Sigmoid colon (tissue), 7 donors: ENCODE measurements around the gene KAZN. TPM values are rescaled to one million over a fixed set of nuclear protein-coding genes. Genes with fewer than 3 reads are reported as not detected.
A peak's percentile ranks its signal among the peaks of the same experiment; 100 is the strongest.

Experiments
- DNase-seq: peaks from one replicate; pipeline ENCODE4 v3.0.0-alpha.2; 2019
- H3K27ac ChIP-seq, 4 donors: fragments of 200-600 bp; sonication (generic); one replicate each; pipeline ENCODE4 v1.5.1; 2016 to 2019; ENCODE audit warnings: mild to moderate bottlenecking in 1 of 4
- H3K27me3 ChIP-seq, 3 donors: fragments of 200-600 bp; sonication (generic); one replicate each; pipeline ENCODE4 v1.5.1; 2019; ENCODE audit warnings: mild to moderate bottlenecking in 1 of 3
- H3K36me3 ChIP-seq, 4 donors: fragments of 200-600 bp; sonication (generic); one replicate each; pipeline ENCODE4 v1.5.1; 2016 to 2019
- H3K4me1 ChIP-seq, 4 donors: fragments of 200-600 bp; sonication (generic); one replicate each; pipeline ENCODE4 v1.5.1; 2017 to 2019
- H3K4me3 ChIP-seq, 4 donors: fragments of 200-600 bp; sonication (generic); one replicate each; pipeline ENCODE4 v1.5.1; 2017 to 2019; ENCODE audit warnings: mild to moderate bottlenecking in 2 of 4, moderate library complexity in 1 of 4
- H3K9me3 ChIP-seq, 4 donors: fragments of 200-600 bp in 3 of 4; sonication (generic) in 3 of 4; one replicate each; pipeline versions ENCODE4 v1.5.1 to v1.6.1; 2013 to 2019
- CTCF ChIP-seq, 4 experiments: fragments of 450-650 bp in 3 of 4; fragments of 200-600 bp in 1 of 4; IDR thresholded peaks; one replicate each; pipeline ENCODE4 v1.5.1; 2016 to 2019; ENCODE audit warnings: antibody characterized with exemption in 4 of 4, mild to moderate bottlenecking in 3 of 4, moderate library complexity in 2 of 4
- EP300 ChIP-seq, 4 donors: sonication (generic); formaldehyde crosslinking; IDR thresholded peaks; one replicate each; pipeline ENCODE4 v1.6.1; 2017; ENCODE audit warnings: antibody characterized with exemption in 4 of 4
- POLR2A ChIP-seq, 2 donors: fragments of 450-650 bp; IDR thresholded peaks; one replicate each; pipeline ENCODE4 v1.6.1; 2016; ENCODE audit warnings: antibody characterized with exemption in 2 of 2, mild to moderate bottlenecking in 2 of 2, moderate library complexity in 2 of 2
- POLR2AphosphoS5 ChIP-seq, 4 donors: sonication (generic); formaldehyde crosslinking; IDR thresholded peaks; one replicate each; pipeline ENCODE4 v1.6.1; 2017; ENCODE audit warnings: antibody characterized with exemption in 4 of 4
- WGBS, 2 donors: extraction: QIAGEN DNeasy Blood & Tissue Kit; methylation state at CpG; one replicate each; pipeline ENCODE4 v1.1.7; 2013; 5-methylcytosine and 5-hydroxymethylcytosine counted together
- intact Hi-C: fragments of 100-400 bp; cut with DNase I; formaldehyde crosslinking; loops from one replicate; pipeline ENCODE4 v1.15.1; 2023
- polyA plus RNA-seq, 3 donors: library from polyadenylated mRNA; stranded (reverse); fragments of 200-250 nt; gene quantifications; one replicate each; pipeline ENCODE4 v1.2.3, GENCODE V29; 2013
- total RNA-seq, 4 donors: library from RNA; depleted of rRNA; stranded (reverse); fragments of >200 nt; gene quantifications; one replicate each; pipeline ENCODE4 v1.1.0, GENCODE V29; 2016
- donor health status: healthy with polysubstance abuse.
- donor health status: Bipolar disorder and iron deficiency.
- donor health status: healthy.

The KAZN gene
- 10 to 100 TPM in 1 of 4 donors, 1 to 10 TPM in 3; 3.5 to 11.4 (median 5.8) TPM for total RNA-seq
- 1 to 10 TPM; 2.5 to 5.6 (median 4.2) TPM for polyA plus RNA-seq

DNA sequence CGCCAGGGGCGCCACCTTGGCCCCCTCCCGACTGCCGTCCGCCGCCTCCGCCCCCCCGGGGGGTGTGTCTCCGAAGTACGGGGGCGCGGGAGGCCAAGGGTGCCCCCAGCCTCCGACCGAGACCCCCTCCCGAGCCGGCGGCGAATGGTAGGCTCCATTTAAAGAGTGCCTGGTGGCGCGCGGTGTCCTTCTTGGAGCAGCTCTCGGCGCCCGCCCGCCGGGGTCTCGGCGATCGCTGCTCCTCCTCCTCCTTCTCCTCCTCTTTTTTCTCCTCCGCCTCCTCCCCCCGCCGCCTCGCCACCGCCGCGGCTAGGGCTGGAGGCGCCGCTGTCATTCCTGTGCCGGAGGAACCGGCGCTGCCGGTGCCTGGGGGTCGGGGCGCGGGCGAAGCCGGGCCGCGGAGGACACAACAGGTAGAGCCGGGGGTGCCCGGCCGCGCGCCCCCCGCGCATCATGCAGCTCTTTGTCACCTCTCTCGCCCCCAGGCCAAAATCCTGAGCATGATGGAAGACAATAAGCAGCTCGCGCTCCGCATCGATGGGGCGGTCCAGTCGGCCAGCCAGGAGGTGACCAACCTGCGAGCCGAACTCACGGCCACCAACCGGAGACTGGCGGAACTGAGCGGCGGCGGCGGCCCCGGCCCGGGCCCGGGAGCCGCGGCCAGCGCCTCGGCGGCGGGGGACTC lies at the start of gene KAZN:
Gene KAZN, plus strand, starts transcription at position 188 of the 685 bp plus-strand sequence.
- peaks cover 0 to 23% (median 19%) of the 10 kb centered on the region in 4 donors for H3K4me1 ChIP-seq
- no peaks in the 10 kb centered on the region for H3K36me3 ChIP-seq
- 1% methylated on average over 81 of the region's 81 CpGs for WGBS, 2 donors
- H3K9me3 ChIP-seq: no peaks in the 10 kb centered on the region
- DNase-seq: peak; percentile 74
- H3K4me3 ChIP-seq: peak within 1 kb of the TSS; percentile 25 to 57 (median 48)
- TF ChIP-seq POLR2AphosphoS5 (IDR thresholded peaks at IDR 0.05) (peak in 3 of 4 donors; percentile 12 to 22 (median 19)), CTCF (IDR thresholded peaks at IDR 0.05) (no peak)
- intact Hi-C loops: no loop called here
- peak within 1 kb of the TSS in 3 of 4 donors; percentile 40 to 57 (median 54) for H3K27ac ChIP-seq
- H3K27me3 ChIP-seq: peaks cover 30 to 59% (median 38%) of the 10 kb centered on the region in 3 donors

DNA sequence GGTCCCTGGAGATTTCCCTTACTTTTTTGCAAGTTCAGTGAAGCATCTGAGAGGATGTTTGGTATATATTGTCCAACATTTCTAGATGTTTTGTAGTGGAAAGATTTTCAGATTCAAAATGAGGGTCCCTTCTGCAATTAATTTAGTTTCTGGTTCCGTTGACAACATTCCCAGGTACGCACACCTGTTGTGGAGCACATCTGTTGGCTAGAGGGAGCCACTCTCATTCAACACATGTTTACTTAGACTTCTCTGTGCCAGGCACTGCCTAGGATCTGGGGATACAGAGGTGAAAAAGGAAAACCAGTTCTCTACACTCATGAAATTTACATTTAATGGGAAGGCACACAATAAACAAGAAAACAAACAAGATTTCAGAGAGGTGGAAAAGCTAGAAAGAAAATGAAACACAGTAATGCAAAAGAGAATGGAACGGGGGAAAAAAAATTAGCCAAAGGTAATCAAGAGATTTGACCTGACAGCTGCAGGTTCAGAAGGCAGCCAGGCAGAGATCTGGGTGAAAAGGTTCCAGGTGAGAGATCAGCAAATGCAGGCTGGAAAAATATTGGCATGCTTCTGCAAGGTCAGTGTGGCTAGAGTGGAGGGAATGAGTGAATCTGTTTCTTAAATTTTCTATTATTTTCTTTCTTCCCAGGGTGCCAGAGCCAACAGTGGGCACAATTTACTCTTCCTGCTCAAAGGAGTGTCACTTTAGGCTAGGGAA lies 48.4 kb upstream of the KAZN start:
- no peaks in the 10 kb centered on the region for H3K36me3 ChIP-seq
- H3K4me1 ChIP-seq: no peaks in the 10 kb centered on the region
- H3K27me3 ChIP-seq: no peaks in the 10 kb centered on the region
- H3K27ac ChIP-seq: no peak overlapping the region
- WGBS, 2 donors: 21 to 74% methylated on average over 3 of the region's 3 CpGs
- intact Hi-C loops: no loop called here
- no peaks in the 10 kb centered on the region for H3K9me3 ChIP-seq
- DNase-seq: no peak
- no peak overlapping the region for H3K4me3 ChIP-seq
- no peak for TF ChIP-seq POLR2AphosphoS5 (IDR thresholded peaks at IDR 0.05)
- TF ChIP-seq CTCF (IDR thresholded peaks at IDR 0.05): no peak
- no peak for TF ChIP-seq EP300 (IDR thresholded peaks at IDR 0.05)
- TF ChIP-seq POLR2A (IDR thresholded peaks at IDR 0.05): no peak

DNA sequence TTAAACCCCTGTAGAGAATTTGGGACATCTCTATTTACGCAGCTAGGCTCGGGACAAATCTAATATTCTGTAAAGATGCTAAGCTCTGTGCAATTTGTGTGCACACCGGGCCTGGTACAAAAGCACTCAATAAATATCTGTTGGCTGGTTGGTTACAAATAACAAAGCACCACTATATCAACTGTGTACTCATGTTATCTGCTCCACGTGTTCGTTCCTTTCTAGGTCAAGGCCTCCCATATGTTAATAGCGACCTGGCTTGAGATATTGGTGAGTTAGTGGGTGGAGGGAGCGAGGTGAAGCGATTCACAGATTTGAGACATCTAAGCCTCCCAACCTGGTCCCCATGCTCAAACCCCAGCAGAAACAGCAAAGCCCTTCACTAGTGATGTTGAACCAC lies 47.1 kb upstream of the KAZN start:
- no peak overlapping the region for H3K4me3 ChIP-seq
- WGBS, 2 donors: 87 to 88% methylated on average over 8 of the region's 8 CpGs
- no peak for DNase-seq
- H3K9me3 ChIP-seq: no peaks in the 10 kb centered on the region
- no peaks in the 10 kb centered on the region for H3K36me3 ChIP-seq
- no peaks in the 10 kb centered on the region for H3K4me1 ChIP-seq
- H3K27me3 ChIP-seq: no peaks in the 10 kb centered on the region
- intact Hi-C loops: no loop called here
- no peak overlapping the region for H3K27ac ChIP-seq
- no peak for TF ChIP-seq POLR2AphosphoS5 (IDR thresholded peaks at IDR 0.05)
- TF ChIP-seq EP300 (IDR thresholded peaks at IDR 0.05): no peak
- TF ChIP-seq POLR2A (IDR thresholded peaks at IDR 0.05): no peak
- no peak for TF ChIP-seq CTCF (IDR thresholded peaks at IDR 0.05)

DNA sequence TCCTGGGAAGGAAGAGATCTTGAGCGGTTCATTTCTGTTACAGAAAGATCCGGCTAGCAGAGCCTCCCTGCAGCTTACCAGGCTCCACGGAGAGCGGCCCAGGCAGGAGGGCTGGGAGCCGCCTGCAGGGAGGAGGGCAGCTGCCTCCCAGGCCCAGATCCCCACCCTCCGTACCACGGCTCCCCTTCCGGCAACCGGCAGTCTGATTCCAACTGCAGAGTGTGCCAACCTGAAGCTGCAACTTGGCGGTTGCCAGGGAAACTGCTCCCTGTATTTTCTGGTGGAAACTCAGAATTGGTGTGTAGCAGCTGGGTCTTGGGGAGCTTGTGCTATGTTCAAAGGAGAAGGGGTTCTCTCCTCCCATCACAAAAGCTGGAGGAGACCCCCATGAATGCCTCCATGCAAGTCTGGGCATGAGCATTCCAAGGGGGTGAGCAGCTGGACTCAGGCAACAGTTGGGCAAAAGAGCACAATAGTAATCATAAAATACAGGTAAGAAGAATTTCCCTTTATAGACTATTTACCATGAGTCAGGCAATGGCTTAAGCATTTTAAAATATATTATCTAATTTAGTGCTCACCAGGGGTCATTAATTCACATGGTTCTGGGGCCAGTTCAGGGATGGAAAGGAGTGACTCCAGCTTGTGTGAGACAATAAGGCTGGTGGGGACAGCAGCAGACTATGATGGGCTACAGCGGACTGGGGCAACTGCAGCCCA lies 46.1 kb upstream of the KAZN start:
- TF ChIP-seq EP300 (IDR thresholded peaks at IDR 0.05) (no peak), CTCF (IDR thresholded peaks at IDR 0.05) (no peak), POLR2AphosphoS5 (IDR thresholded peaks at IDR 0.05) (no peak), POLR2A (IDR thresholded peaks at IDR 0.05) (no peak)
- intact Hi-C loops: no loop called here
- Histone ChIP-seq H3K27me3 (no peaks in the 10 kb centered on the region), H3K27ac (no peak overlapping the region), H3K4me1 (no peaks in the 10 kb centered on the region), H3K9me3 (no peaks in the 10 kb centered on the region), H3K4me3 (no peak overlapping the region), H3K36me3 (no peaks in the 10 kb centered on the region)
- 80 to 84% methylated on average over 11 of the region's 11 CpGs for WGBS, 2 donors
- no peak for DNase-seq
